Measurements from ENCODE around the gene RYR1. TPM values are rescaled to one million over a fixed set of nuclear protein-coding genes. Genes with fewer than 3 reads are reported as not detected.

The RYR1 gene
- total RNA-seq, 1 donor from 2014 or later = 0.65 TPM

GRCh38 chr19:38437917-38438316 is 4.4 kb downstream of the RYR1 start:
- Mint-ChIP-seq H3K4me3 (ENCODE audit: low read depth) (no peak overlapping the region), H3K27me3 (peaks cover 15% of the 10 kb centered on the region), H3K36me3 (ENCODE audit: insufficient read depth) (no peaks in the 10 kb centered on the region), H3K4me1 (ENCODE audit: low read depth) (peaks cover 3% of the 10 kb centered on the region), H3K9me3 (ENCODE audit: low read depth) (no peaks in the 10 kb centered on the region), H3K27ac (no peak overlapping the region)
- TF ChIP-seq, protein P1, sequence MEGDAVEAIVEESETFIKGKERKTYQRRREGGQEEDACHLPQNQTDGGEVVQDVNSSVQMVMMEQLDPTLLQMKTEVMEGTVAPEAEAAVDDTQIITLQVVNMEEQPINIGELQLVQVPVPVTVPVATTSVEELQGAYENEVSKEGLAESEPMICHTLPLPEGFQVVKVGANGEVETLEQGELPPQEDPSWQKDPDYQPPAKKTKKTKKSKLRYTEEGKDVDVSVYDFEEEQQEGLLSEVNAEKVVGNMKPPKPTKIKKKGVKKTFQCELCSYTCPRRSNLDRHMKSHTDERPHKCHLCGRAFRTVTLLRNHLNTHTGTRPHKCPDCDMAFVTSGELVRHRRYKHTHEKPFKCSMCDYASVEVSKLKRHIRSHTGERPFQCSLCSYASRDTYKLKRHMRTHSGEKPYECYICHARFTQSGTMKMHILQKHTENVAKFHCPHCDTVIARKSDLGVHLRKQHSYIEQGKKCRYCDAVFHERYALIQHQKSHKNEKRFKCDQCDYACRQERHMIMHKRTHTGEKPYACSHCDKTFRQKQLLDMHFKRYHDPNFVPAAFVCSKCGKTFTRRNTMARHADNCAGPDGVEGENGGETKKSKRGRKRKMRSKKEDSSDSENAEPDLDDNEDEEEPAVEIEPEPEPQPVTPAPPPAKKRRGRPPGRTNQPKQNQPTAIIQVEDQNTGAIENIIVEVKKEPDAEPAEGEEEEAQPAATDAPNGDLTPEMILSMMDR (IDR thresholded peaks at IDR 0.05; ENCODE audit: unreplicated experiment) = no peak
- DNase-seq (ENCODE audit: low spot score, unreplicated experiment) = no peak

DNA sequence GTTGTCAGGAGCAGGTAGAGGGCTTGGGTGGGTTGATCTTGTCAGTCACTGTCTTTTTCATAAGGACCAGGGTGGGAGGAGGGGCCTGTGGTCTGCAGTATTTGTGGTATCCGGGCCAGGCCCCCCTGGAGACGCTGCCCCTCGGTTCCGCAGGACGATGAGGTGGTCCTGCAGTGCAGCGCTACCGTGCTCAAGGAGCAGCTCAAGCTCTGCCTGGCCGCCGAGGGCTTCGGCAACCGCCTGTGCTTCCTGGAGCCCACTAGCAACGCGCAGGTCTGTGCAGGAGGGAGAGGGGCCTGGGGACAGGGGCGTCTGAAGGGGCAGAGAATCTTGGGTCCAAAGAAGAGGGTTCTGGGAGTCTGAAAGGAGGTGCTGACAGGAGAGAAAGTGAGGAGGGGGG is 7.1 kb downstream of the RYR1 start:
- Mint-ChIP-seq H3K4me1 (ENCODE audit: low read depth) (no peaks in the 10 kb centered on the region), H3K9me3 (ENCODE audit: low read depth) (no peaks in the 10 kb centered on the region), H3K4me3 (ENCODE audit: low read depth) (no peak overlapping the region), H3K27me3 (peaks cover 17% of the 10 kb centered on the region), H3K27ac (no peak overlapping the region), H3K36me3 (ENCODE audit: insufficient read depth) (no peaks in the 10 kb centered on the region)
- TF ChIP-seq, protein P1 (IDR thresholded peaks at IDR 0.05; ENCODE audit: unreplicated experiment) = no peak
- DNase-seq (ENCODE audit: low spot score, unreplicated experiment) = no peak

DNA sequence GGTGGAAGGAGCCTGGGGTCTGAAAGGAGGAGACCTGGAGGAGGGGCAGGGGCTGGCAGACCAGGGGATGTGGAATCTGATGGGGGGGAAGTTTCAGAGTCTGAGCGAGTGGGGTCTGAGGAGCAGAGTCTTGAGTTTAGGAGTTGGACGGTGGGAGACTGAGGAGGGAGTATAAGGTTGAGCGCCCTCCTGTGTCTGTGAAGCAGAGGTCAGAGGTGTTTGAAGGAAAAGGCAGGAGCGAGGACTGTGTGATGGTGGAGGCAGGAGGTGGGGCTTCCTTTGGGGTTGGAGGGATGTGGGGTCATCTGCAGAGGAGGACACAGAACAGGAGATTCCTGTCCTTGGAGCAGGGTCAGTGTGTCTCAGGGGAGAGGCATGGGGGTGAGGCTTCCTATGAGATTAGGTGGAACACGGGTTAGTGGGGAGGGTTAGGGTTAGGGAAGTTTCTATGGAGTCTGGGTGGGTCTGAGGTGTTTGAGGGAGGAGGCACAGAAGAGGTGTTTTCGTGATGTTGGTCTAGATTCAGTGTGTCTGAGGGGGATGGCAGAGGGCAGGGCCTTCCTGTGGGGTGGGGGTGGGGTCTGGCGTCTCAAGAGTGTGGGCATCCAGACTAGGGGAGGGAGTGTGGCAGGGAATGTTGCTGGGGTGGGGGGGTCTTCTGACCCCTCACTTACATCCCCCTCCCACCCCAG is 8.3 kb downstream of the RYR1 start:
- Mint-ChIP-seq H3K27me3 (peaks cover 17% of the 10 kb centered on the region), H3K9me3 (ENCODE audit: low read depth) (no peaks in the 10 kb centered on the region), H3K4me1 (ENCODE audit: low read depth) (no peaks in the 10 kb centered on the region), H3K36me3 (ENCODE audit: insufficient read depth) (no peaks in the 10 kb centered on the region), H3K27ac (no peak overlapping the region), H3K4me3 (ENCODE audit: low read depth) (no peak overlapping the region)
- TF ChIP-seq, protein P1 (IDR thresholded peaks at IDR 0.05; ENCODE audit: unreplicated experiment) = peak; percentile 16
- no peak for DNase-seq (ENCODE audit: low spot score, unreplicated experiment)

- no peak for DNase-seq (ENCODE audit: low spot score, unreplicated experiment)
- Mint-ChIP-seq H3K9me3 (ENCODE audit: low read depth) (no peaks in the 10 kb centered on the region), H3K27ac (no peak overlapping the region), H3K4me3 (ENCODE audit: low read depth) (no peak overlapping the region), H3K4me1 (ENCODE audit: low read depth) (no peaks in the 10 kb centered on the region), H3K36me3 (ENCODE audit: insufficient read depth) (no peaks in the 10 kb centered on the region), H3K27me3 (peaks cover 17% of the 10 kb centered on the region)
- TF ChIP-seq, protein P1 (IDR thresholded peaks at IDR 0.05; ENCODE audit: unreplicated experiment) = no peak
These were observed 9.2 kb downstream of the RYR1 start for GRCh38 chr19:38442736-38443135.

GRCh38 chr19:38443458-38443999 is 10.0 kb downstream of the RYR1 start:
- Mint-ChIP-seq H3K4me1 (ENCODE audit: low read depth) (no peaks in the 10 kb centered on the region), H3K4me3 (ENCODE audit: low read depth) (no peak overlapping the region), H3K27me3 (peaks cover 14% of the 10 kb centered on the region), H3K36me3 (ENCODE audit: insufficient read depth) (no peaks in the 10 kb centered on the region), H3K27ac (no peak overlapping the region), H3K9me3 (ENCODE audit: low read depth) (no peaks in the 10 kb centered on the region)
- TF ChIP-seq, protein P1 (IDR thresholded peaks at IDR 0.05; ENCODE audit: unreplicated experiment) = no peak
- DNase-seq (ENCODE audit: low spot score, unreplicated experiment) = no peak

Data from progenitor cell of endocrine pancreas (in vitro differentiated cells).